Measurements from ENCODE around the gene KIFBP. TPM values are rescaled to one million over a fixed set of nuclear protein-coding genes. Genes with fewer than 3 reads are reported as not detected.

Gene KIFBP
- total RNA-seq, 1 experiment from 2014 or later: 21.9 TPM

Other genes with a start within 250 kb of the KIFBP start
- 0.30 and 0.33 TPM in 2 replicates for gene STOX1, start 161.3 kb upstream of the KIFBP start, total RNA-seq (2014; rRNA removed; shearing (Covaris generic))
- gene DDX50, start 87.5 kb upstream of the KIFBP start, total RNA-seq (2014; rRNA removed; shearing (Covaris generic)): 47.4 and 48.2 TPM in 2 replicates
- 91.2 and 96.9 TPM in 2 replicates for gene DDX21, start 32.6 kb upstream of the KIFBP start, total RNA-seq (2014; rRNA removed; shearing (Covaris generic))
- 0.51 and 0.59 TPM in 2 replicates for gene SRGN, start 99.3 kb downstream of the KIFBP start, total RNA-seq (2014; rRNA removed; shearing (Covaris generic))
- gene VPS26A, start 135.4 kb downstream of the KIFBP start, total RNA-seq (2014; rRNA removed; shearing (Covaris generic)): 19.6 and 25.3 TPM in 2 replicates
- gene SUPV3L1, start 191.4 kb downstream of the KIFBP start, total RNA-seq (2014; rRNA removed; shearing (Covaris generic)): 38.8 and 43.4 TPM in 2 replicates
- gene HKDC1, start 231.5 kb downstream of the KIFBP start, total RNA-seq (2014; rRNA removed; shearing (Covaris generic)): 0.06 and 0.08 TPM in 2 replicates